GM10266 (cell line): Measurements from ENCODE around the gene TMC4.

Source experiments
- DNase-seq: peaks from one replicate; pipeline ENCODE4 v3.0.0; 2012; ENCODE audit errors: extremely low spot score
- CTCF ChIP-seq: IDR thresholded peaks from 2 replicates; pipeline ENCODE4 v1.5.1; 2012; ENCODE audit warnings: mild to moderate bottlenecking, low read depth; ENCODE audit not compliant: control insufficient read depth, insufficient read depth; ENCODE audit errors: missing control alignments

Gene TMC4

DNA sequence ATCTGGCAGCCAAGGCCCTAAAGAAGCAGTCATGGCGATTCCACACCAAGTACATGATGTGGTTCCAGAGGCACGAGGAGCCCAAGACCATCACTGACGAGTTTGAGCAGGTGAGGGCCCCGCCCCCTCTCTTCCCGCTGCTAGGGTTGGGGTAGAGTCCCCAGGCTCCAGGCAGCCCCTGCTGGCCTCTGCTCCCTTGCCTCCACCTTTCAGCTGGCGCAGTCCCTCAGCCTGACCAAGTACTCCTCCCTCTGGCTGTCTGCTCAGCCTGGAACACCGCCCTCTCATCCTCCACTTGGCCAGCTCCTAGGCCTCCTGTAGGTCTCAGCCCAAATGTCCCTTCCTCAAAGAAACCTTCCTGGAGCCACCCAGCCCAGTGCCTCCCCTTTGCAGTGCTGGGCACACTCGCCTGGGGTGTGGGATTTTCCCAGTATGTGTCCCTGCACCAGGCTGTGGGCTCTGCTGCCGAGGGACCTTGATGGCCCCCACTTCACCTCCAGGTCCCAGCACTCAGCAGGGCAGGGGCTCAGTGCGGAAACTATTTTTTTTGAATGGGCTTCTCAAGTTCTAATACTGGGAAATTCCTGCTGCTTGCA lies 19.1 kb downstream of the TMC4 start:
- no peak for DNase-seq
- TF ChIP-seq CTCF = no peak

GRCh38 chr19:54152878-54153524 lies 20.0 kb downstream of the TMC4 start:
- DNase-seq = no peak
- no peak for TF ChIP-seq CTCF

- DNase-seq = no peak
- TF ChIP-seq CTCF = no peak
Measured at GRCh38 chr19:54152267-54152666, 20.7 kb downstream of the TMC4 start.

GRCh38 chr19:54151362-54152035 lies 21.5 kb downstream of the TMC4 start:
- no peak for DNase-seq
- TF ChIP-seq CTCF = no peak

GRCh38 chr19:54149021-54149812 lies 23.7 kb downstream of the TMC4 start:
- no peak for TF ChIP-seq CTCF
- DNase-seq = no peak

DNA sequence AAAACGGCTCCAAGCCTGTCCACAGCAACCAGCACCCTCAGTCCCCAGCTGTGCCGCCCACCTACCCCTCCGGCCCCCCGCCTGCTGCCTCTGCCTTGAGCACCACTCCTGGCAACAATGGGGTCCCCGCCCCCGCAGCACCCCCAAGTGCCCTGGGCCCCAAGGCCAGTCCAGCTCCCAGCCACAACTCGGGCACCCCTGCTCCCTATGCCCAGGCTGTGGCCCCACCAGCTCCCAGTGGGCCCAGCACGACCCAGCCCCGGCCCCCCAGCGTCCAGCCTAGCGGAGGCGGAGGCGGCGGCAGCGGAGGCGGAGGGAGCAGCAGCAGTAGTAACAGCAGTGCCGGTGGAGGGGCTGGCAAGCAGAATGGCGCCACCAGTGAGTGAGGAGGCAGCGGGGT lies 24.8 kb downstream of the TMC4 start:
- no peak for DNase-seq
- no peak for TF ChIP-seq CTCF
